ENCODE data around the gene GPLD1. TPM values are rescaled to one million over a fixed set of nuclear protein-coding genes. Genes with fewer than 3 reads are reported as not detected.
"Not testable (repeated sequence)": the region's sequence is repeated elsewhere in the genome, so short reads cannot be mapped to it uniquely, and the experiment has no call there.

GPLD1 gene
- total RNA-seq, 5 donors from 2014 or later (not counting 1 experiment from before 2014, with no cell fraction given), result 0.50 to 1.5 (median 1.4) TPM

GRCh38 chr6:24419526-24419925 is 69.9 kb downstream of the GPLD1 start:
- no peak overlapping the region for H3K27ac Mint-ChIP-seq
- POLR2A ChIA-PET, result no interaction called here
- H3K4me3 ChIP-seq (ENCODE audit: control insufficient read depth in 1 of 2, extremely low read depth in 1 of 2, low read length in 1 of 2), result no peak overlapping the region

GRCh38 chr6:24415753-24416152 is 73.6 kb downstream of the GPLD1 start:
- H3K9me3 Mint-ChIP-seq, result no peaks in the 10 kb centered on the region
- DNase-seq, result no peak
- no peak overlapping the region for H3K4me3 Mint-ChIP-seq
- H3K27me3 Mint-ChIP-seq, result no peaks in the 10 kb centered on the region
- no CpG with 5 or more reads among the region's 4 CpGs for WGBS (ENCODE audit: insufficient coverage)
- peaks cover 5 to 70% of the 10 kb centered on the region in 2 donors for H3K36me3 ChIP-seq (ENCODE audit: control insufficient read depth in 2 of 2, extremely low read depth in 1 of 2, insufficient read depth in 1 of 2, low read length in 1 of 2)
- no peaks in the 10 kb centered on the region for H3K4me1 Mint-ChIP-seq
- peaks cover 47% of the 10 kb centered on the region for H3K36me3 Mint-ChIP-seq
- H3K4me3 ChIP-seq (ENCODE audit: control insufficient read depth in 1 of 2, extremely low read depth in 1 of 2, low read length in 1 of 2), result no peak overlapping the region
- H3K27ac ChIP-seq (ENCODE audit: low read length), result no peak overlapping the region
- ChIA-PET CTCF (no interaction called here), POLR2A (no interaction called here)
- ATAC-seq (replicated peaks in 1 of 4), result no peak
- H3K9me3 ChIP-seq, result no peaks in the 10 kb centered on the region
- H3K27me3 ChIP-seq (replicated peaks in 1 of 2; ENCODE audit: control insufficient read depth in 2 of 2, extremely low read depth in 1 of 2, insufficient read depth in 2 of 2, low read length in 1 of 2), result no peaks in the 10 kb centered on the region
- no peak overlapping the region for H3K27ac Mint-ChIP-seq
- H3K4me1 ChIP-seq (ENCODE audit: control insufficient read depth in 1 of 2, extremely low read depth in 1 of 2, insufficient read depth in 2 of 2, low read length in 2 of 2), result no peaks in the 10 kb centered on the region

More at GRCh38 chr6:24419526-24419925, 69.9 kb downstream of the GPLD1 start:
- no peaks in the 10 kb centered on the region for H3K4me1 Mint-ChIP-seq
- H3K36me3 Mint-ChIP-seq, result peaks cover 47% of the 10 kb centered on the region
- no peaks in the 10 kb centered on the region for H3K27me3 Mint-ChIP-seq
- no peaks in the 10 kb centered on the region for H3K9me3 Mint-ChIP-seq
- H3K4me3 Mint-ChIP-seq, result no peak overlapping the region
- H3K9me3 ChIP-seq, result no peaks in the 10 kb centered on the region
- no peaks in the 10 kb centered on the region for H3K27me3 ChIP-seq (replicated peaks in 1 of 2; ENCODE audit: control insufficient read depth in 2 of 2, extremely low read depth in 1 of 2, insufficient read depth in 2 of 2, low read length in 1 of 2)
- ATAC-seq (replicated peaks in 1 of 4) (no peak), DNase-seq (no peak)
- H3K4me1 ChIP-seq (ENCODE audit: control insufficient read depth in 1 of 2, extremely low read depth in 1 of 2, insufficient read depth in 2 of 2, low read length in 2 of 2), result no peaks in the 10 kb centered on the region
- H3K27ac ChIP-seq (ENCODE audit: low read length), result no peak overlapping the region
- peaks cover 16 to 87% of the 10 kb centered on the region in 2 donors for H3K36me3 ChIP-seq (ENCODE audit: control insufficient read depth in 2 of 2, extremely low read depth in 1 of 2, insufficient read depth in 1 of 2, low read length in 1 of 2)
- CTCF ChIA-PET, result no interaction called here

- DNase-seq; H3K9me3 Mint-ChIP-seq; H3K4me3 Mint-ChIP-seq; H3K4me1 ChIP-seq (ENCODE audit: control insufficient read depth in 1 of 2, extremely low read depth in 1 of 2, insufficient read depth in 2 of 2, low read length in 2 of 2); H3K4me3 ChIP-seq (ENCODE audit: control insufficient read depth in 1 of 2, extremely low read depth in 1 of 2, low read length in 1 of 2); H3K27ac Mint-ChIP-seq; H3K27ac ChIP-seq (ENCODE audit: low read length); H3K4me1 Mint-ChIP-seq; ATAC-seq (replicated peaks in 1 of 4); H3K9me3 ChIP-seq; H3K27me3 ChIP-seq (replicated peaks in 1 of 2; ENCODE audit: control insufficient read depth in 2 of 2, extremely low read depth in 1 of 2, insufficient read depth in 2 of 2, low read length in 1 of 2); POLR2A ChIA-PET; CTCF ChIA-PET; H3K27me3 Mint-ChIP-seq: not testable (repeated sequence)
- H3K36me3 Mint-ChIP-seq, result peaks cover 42% of the 10 kb centered on the region
- peaks cover 0 to 66% of the 10 kb centered on the region in 2 donors for H3K36me3 ChIP-seq (ENCODE audit: control insufficient read depth in 2 of 2, extremely low read depth in 1 of 2, insufficient read depth in 1 of 2, low read length in 1 of 2)
- 100% methylated on average over 4 of the region's 15 CpGs for WGBS (ENCODE audit: insufficient coverage)
These were observed 74.8 kb downstream of the GPLD1 start for GRCh38 chr6:24414531-24414930.

GRCh38 chr6:24412294-24412693 is 77.1 kb downstream of the GPLD1 start:
- POLR2A ChIA-PET, result interaction anchor here in 1 of 2 donors (0.6 kb wide), 1 partner anchor 727 kb away, joined by 3 read pairs; no protein-coding TSS in a partner anchor
- H3K36me3 Mint-ChIP-seq, result peaks cover 35% of the 10 kb centered on the region
- ATAC-seq (replicated peaks in 1 of 4), result no peak

GRCh38 chr6:24410622-24411021 is 78.8 kb downstream of the GPLD1 start:
- H3K27ac Mint-ChIP-seq, result no peak overlapping the region
- ATAC-seq (replicated peaks in 1 of 4) (no peak), DNase-seq (no peak)
- POLR2A ChIA-PET, result interaction anchor here in 1 of 2 donors (0.7 kb wide), 1 partner anchor 489 kb away, joined by 3 read pairs; no protein-coding TSS in a partner anchor
- no peak overlapping the region for H3K27ac ChIP-seq (ENCODE audit: low read length)
- H3K4me3 ChIP-seq (ENCODE audit: control insufficient read depth in 1 of 2, extremely low read depth in 1 of 2, low read length in 1 of 2), result no peak overlapping the region
- peaks cover 31% of the 10 kb centered on the region for H3K36me3 Mint-ChIP-seq
- CTCF ChIA-PET, result no interaction called here
- H3K4me1 Mint-ChIP-seq, result peaks cover 0 to 12% (median 8%) of the 10 kb centered on the region in 3 donors
- H3K9me3 Mint-ChIP-seq, result no peaks in the 10 kb centered on the region
- WGBS (ENCODE audit: insufficient coverage), result no CpG with 5 or more reads among the region's 3 CpGs
- H3K27me3 Mint-ChIP-seq, result no peaks in the 10 kb centered on the region
- H3K9me3 ChIP-seq, result no peaks in the 10 kb centered on the region
- peaks cover 0 to 49% of the 10 kb centered on the region in 2 donors for H3K36me3 ChIP-seq (ENCODE audit: control insufficient read depth in 2 of 2, extremely low read depth in 1 of 2, insufficient read depth in 1 of 2, low read length in 1 of 2)
- H3K4me1 ChIP-seq (ENCODE audit: control insufficient read depth in 1 of 2, extremely low read depth in 1 of 2, insufficient read depth in 2 of 2, low read length in 2 of 2), result no peaks in the 10 kb centered on the region
- H3K27me3 ChIP-seq (replicated peaks in 1 of 2; ENCODE audit: control insufficient read depth in 2 of 2, extremely low read depth in 1 of 2, insufficient read depth in 2 of 2, low read length in 1 of 2), result no peaks in the 10 kb centered on the region
- no peak overlapping the region for H3K4me3 Mint-ChIP-seq

More at GRCh38 chr6:24412294-24412693, 77.1 kb downstream of the GPLD1 start:
- no peak for DNase-seq
- CTCF ChIA-PET, result no interaction called here
- Mint-ChIP-seq H3K4me1 (peaks cover 0 to 12% (median 8%) of the 10 kb centered on the region in 3 donors), H3K9me3 (no peaks in the 10 kb centered on the region), H3K4me3 (no peak overlapping the region), H3K27ac (no peak overlapping the region), H3K27me3 (no peaks in the 10 kb centered on the region)
- no peaks in the 10 kb centered on the region for H3K4me1 ChIP-seq (ENCODE audit: control insufficient read depth in 1 of 2, extremely low read depth in 1 of 2, insufficient read depth in 2 of 2, low read length in 2 of 2)
- no peak overlapping the region for H3K4me3 ChIP-seq (ENCODE audit: control insufficient read depth in 1 of 2, extremely low read depth in 1 of 2, low read length in 1 of 2)
- no peaks in the 10 kb centered on the region for H3K27me3 ChIP-seq (replicated peaks in 1 of 2; ENCODE audit: control insufficient read depth in 2 of 2, extremely low read depth in 1 of 2, insufficient read depth in 2 of 2, low read length in 1 of 2)
- no peaks in the 10 kb centered on the region for H3K9me3 ChIP-seq
- WGBS (ENCODE audit: insufficient coverage), result no CpG with 5 or more reads among the region's 4 CpGs
- H3K27ac ChIP-seq (ENCODE audit: low read length), result no peak overlapping the region
- H3K36me3 ChIP-seq (ENCODE audit: control insufficient read depth in 2 of 2, extremely low read depth in 1 of 2, insufficient read depth in 1 of 2, low read length in 1 of 2), result peaks cover 0 to 60% of the 10 kb centered on the region in 2 donors

GRCh38 chr6:24408719-24409410 is 80.5 kb downstream of the GPLD1 start:
- peaks cover 3 to 7% of the 10 kb centered on the region in 2 experiments for H3K4me1 ChIP-seq (ENCODE audit: control insufficient read depth in 1 of 2, extremely low read depth in 1 of 2, insufficient read depth in 2 of 2, low read length in 2 of 2)
- no peak for DNase-seq
- H3K27ac ChIP-seq (ENCODE audit: low read length), result no peak overlapping the region
- ATAC-seq (replicated peaks in 1 of 4), result no peak
- Mint-ChIP-seq H3K27ac (no peak overlapping the region), H3K36me3 (peaks cover 28% of the 10 kb centered on the region), H3K4me1 (peaks cover 15 to 25% (median 16%) of the 10 kb centered on the region in 3 donors), H3K9me3 (no peaks in the 10 kb centered on the region), H3K27me3 (no peaks in the 10 kb centered on the region), H3K4me3 (no peak overlapping the region)
- H3K27me3 ChIP-seq (replicated peaks in 1 of 2; ENCODE audit: control insufficient read depth in 2 of 2, extremely low read depth in 1 of 2, insufficient read depth in 2 of 2, low read length in 1 of 2), result no peaks in the 10 kb centered on the region
- peaks cover 0 to 39% of the 10 kb centered on the region in 2 donors for H3K36me3 ChIP-seq (ENCODE audit: control insufficient read depth in 2 of 2, extremely low read depth in 1 of 2, insufficient read depth in 1 of 2, low read length in 1 of 2)
- H3K9me3 ChIP-seq, result no peaks in the 10 kb centered on the region
- ChIA-PET CTCF (no interaction called here), POLR2A (interaction anchor here in 1 of 2 donors (0.6 kb wide), 1 partner anchor 1044 kb away, joined by 3 read pairs; no protein-coding TSS in a partner anchor)
- no peak overlapping the region for H3K4me3 ChIP-seq (ENCODE audit: control insufficient read depth in 1 of 2, extremely low read depth in 1 of 2, low read length in 1 of 2)
- WGBS (ENCODE audit: insufficient coverage), result 100% methylated on average over 1 of the region's 2 CpGs
